ENCODE results near the gene AGBL1. TPM values are rescaled to one million over a fixed set of nuclear protein-coding genes. Genes with fewer than 3 reads are reported as not detected.

AGBL1 gene
- total RNA-seq, 4 donors from 2014 or later, result 0.40 TPM; not detected in 3

GRCh38 chr15:86905625-86906256 is 826.1 kb downstream of the AGBL1 start:
- Histone ChIP-seq H3K36me3 (no peaks in the 10 kb centered on the region), H3K9me3 (no peaks in the 10 kb centered on the region), H3K27ac (no peak overlapping the region), H3K4me1 (no peaks in the 10 kb centered on the region), H3K27me3 (no peaks in the 10 kb centered on the region), H3K4me3 (no peak overlapping the region)
- TF ChIP-seq CTCF (IDR thresholded peaks at IDR 0.05) (no peak), POLR2A (IDR thresholded peaks at IDR 0.05) (no peak)
- no peak for DNase-seq

- Histone ChIP-seq H3K36me3 (no peaks in the 10 kb centered on the region), H3K27me3 (no peaks in the 10 kb centered on the region), H3K4me1 (no peaks in the 10 kb centered on the region), H3K27ac (no peak overlapping the region), H3K9me3 (no peaks in the 10 kb centered on the region), H3K4me3 (no peak overlapping the region)
- TF ChIP-seq CTCF (IDR thresholded peaks at IDR 0.05) (no peak), POLR2A (IDR thresholded peaks at IDR 0.05) (no peak)
- no peak for DNase-seq
Observed at GRCh38 chr15:86906376-86906775, 826.7 kb downstream of the AGBL1 start.

- Histone ChIP-seq H3K9me3 (no peaks in the 10 kb centered on the region), H3K27ac (no peak overlapping the region), H3K27me3 (no peaks in the 10 kb centered on the region), H3K4me1 (no peaks in the 10 kb centered on the region), H3K36me3 (no peaks in the 10 kb centered on the region), H3K4me3 (no peak overlapping the region)
- no peak for TF ChIP-seq CTCF (IDR thresholded peaks at IDR 0.05)
- no peak for TF ChIP-seq POLR2A (IDR thresholded peaks at IDR 0.05)
- DNase-seq, result no peak
Observed at GRCh38 chr15:86911022-86911421, 831.4 kb downstream of the AGBL1 start.

GRCh38 chr15:86912661-86913060 is 833.0 kb downstream of the AGBL1 start:
- H3K27ac ChIP-seq, result no peak overlapping the region
- H3K4me3 ChIP-seq, result no peak overlapping the region
- H3K27me3 ChIP-seq, result no peaks in the 10 kb centered on the region
- TF ChIP-seq POLR2A (IDR thresholded peaks at IDR 0.05) (no peak), CTCF (IDR thresholded peaks at IDR 0.05) (no peak)
- no peaks in the 10 kb centered on the region for H3K9me3 ChIP-seq
- H3K4me1 ChIP-seq, result no peaks in the 10 kb centered on the region
- DNase-seq, result no peak
- no peaks in the 10 kb centered on the region for H3K36me3 ChIP-seq

GRCh38 chr15:86915811-86916331 is 836.2 kb downstream of the AGBL1 start:
- H3K4me1 ChIP-seq, result no peaks in the 10 kb centered on the region
- DNase-seq, result no peak
- TF ChIP-seq POLR2A (IDR thresholded peaks at IDR 0.05) (no peak), CTCF (IDR thresholded peaks at IDR 0.05) (peak in 4 of 6 experiments; percentile 14 to 39 (median 36))
- no peaks in the 10 kb centered on the region for H3K9me3 ChIP-seq
- no peaks in the 10 kb centered on the region for H3K27me3 ChIP-seq
- no peak overlapping the region for H3K4me3 ChIP-seq
- H3K27ac ChIP-seq, result no peak overlapping the region
- H3K36me3 ChIP-seq, result no peaks in the 10 kb centered on the region

Data from Peyer's patch (tissue), 4 donors.